Measurements from ENCODE around the gene TP53I11.

The TP53I11 gene

GRCh38 chr11:44909557-44909956 is 41.1 kb downstream of the TP53I11 start:
- Histone ChIP-seq H3K27me3 (ENCODE audit: low read length) (no peaks in the 10 kb centered on the region), H3K36me3 (ENCODE audit: low read length) (no peaks in the 10 kb centered on the region), H4K20me1 (ENCODE audit: low read depth, low read length) (no peaks in the 10 kb centered on the region), H3K9ac (ENCODE audit: low read length) (no peak overlapping the region), H3K27ac (ENCODE audit: low read depth, low read length) (no peak overlapping the region), H3K79me2 (ENCODE audit: insufficient read depth, low read length) (no peaks in the 10 kb centered on the region), H2AFZ (ENCODE audit: low read depth, low read length, severe bottlenecking) (no peak overlapping the region), H3K4me2 (ENCODE audit: low read depth, low read length, poor library complexity, severe bottlenecking) (no peak overlapping the region), H3K4me3 (ENCODE audit: insufficient read depth, low read length, poor library complexity, severe bottlenecking) (no peak overlapping the region), H3K9me3 (ENCODE audit: insufficient read depth, low read length) (no peaks in the 10 kb centered on the region), H3K9me2 (replicated peaks; ENCODE audit: insufficient read depth, low read length) (no peaks in the 10 kb centered on the region), H3F3A (ENCODE audit: insufficient read depth) (no peaks in the 10 kb centered on the region)
- TF ChIP-seq CTCF (IDR thresholded peaks at IDR 0.05; ENCODE audit: insufficient read depth, low read length, poor library complexity, severe bottlenecking) (no peak), EZH2phosphoT487 (conservative IDR thresholded peaks at IDR 0.05; ENCODE audit: low read length) (no peak)

GRCh38 chr11:44906649-44907048 is 44.0 kb downstream of the TP53I11 start:
- H3K27ac ChIP-seq (ENCODE audit: low read depth, low read length), result no peak overlapping the region
- TF ChIP-seq CTCF (IDR thresholded peaks at IDR 0.05; ENCODE audit: insufficient read depth, low read length, poor library complexity, severe bottlenecking) (no peak), EZH2phosphoT487 (conservative IDR thresholded peaks at IDR 0.05; ENCODE audit: low read length) (no peak)

GRCh38 chr11:44905131-44905866 is 45.4 kb downstream of the TP53I11 start:
- no peak overlapping the region for H3K4me2 ChIP-seq (ENCODE audit: low read depth, low read length, poor library complexity, severe bottlenecking)
- no peaks in the 10 kb centered on the region for H4K20me1 ChIP-seq (ENCODE audit: low read depth, low read length)
- H3K36me3 ChIP-seq (ENCODE audit: low read length), result no peaks in the 10 kb centered on the region
- no peaks in the 10 kb centered on the region for H3K9me2 ChIP-seq (replicated peaks; ENCODE audit: insufficient read depth, low read length)
- H3K27ac ChIP-seq (ENCODE audit: low read depth, low read length), result no peak overlapping the region
- no peaks in the 10 kb centered on the region for H3K79me2 ChIP-seq (ENCODE audit: insufficient read depth, low read length)
- H3F3A ChIP-seq (ENCODE audit: insufficient read depth), result no peaks in the 10 kb centered on the region
- TF ChIP-seq EZH2phosphoT487 (conservative IDR thresholded peaks at IDR 0.05; ENCODE audit: low read length) (no peak), CTCF (IDR thresholded peaks at IDR 0.05; ENCODE audit: insufficient read depth, low read length, poor library complexity, severe bottlenecking) (no peak)
- H3K9ac ChIP-seq (ENCODE audit: low read length), result no peak overlapping the region
- H2AFZ ChIP-seq (ENCODE audit: low read depth, low read length, severe bottlenecking), result no peak overlapping the region
- H3K4me3 ChIP-seq (ENCODE audit: insufficient read depth, low read length, poor library complexity, severe bottlenecking), result no peak overlapping the region
- H3K27me3 ChIP-seq (ENCODE audit: low read length), result no peaks in the 10 kb centered on the region
- H3K9me3 ChIP-seq (ENCODE audit: insufficient read depth, low read length), result no peaks in the 10 kb centered on the region

More at GRCh38 chr11:44906649-44907048, 44.0 kb downstream of the TP53I11 start:
- no peaks in the 10 kb centered on the region for H3K79me2 ChIP-seq (ENCODE audit: insufficient read depth, low read length)
- no peaks in the 10 kb centered on the region for H3K9me3 ChIP-seq (ENCODE audit: insufficient read depth, low read length)
- H4K20me1 ChIP-seq (ENCODE audit: low read depth, low read length), result no peaks in the 10 kb centered on the region
- no peaks in the 10 kb centered on the region for H3K27me3 ChIP-seq (ENCODE audit: low read length)
- no peaks in the 10 kb centered on the region for H3F3A ChIP-seq (ENCODE audit: insufficient read depth)
- H3K9me2 ChIP-seq (replicated peaks; ENCODE audit: insufficient read depth, low read length), result no peaks in the 10 kb centered on the region
- H3K4me3 ChIP-seq (ENCODE audit: insufficient read depth, low read length, poor library complexity, severe bottlenecking), result no peak overlapping the region
- no peak overlapping the region for H2AFZ ChIP-seq (ENCODE audit: low read depth, low read length, severe bottlenecking)
- no peaks in the 10 kb centered on the region for H3K36me3 ChIP-seq (ENCODE audit: low read length)
- no peak overlapping the region for H3K4me2 ChIP-seq (ENCODE audit: low read depth, low read length, poor library complexity, severe bottlenecking)
- no peak overlapping the region for H3K9ac ChIP-seq (ENCODE audit: low read length)
